ENCODE measurements around the gene COL27A1.

DNA sequence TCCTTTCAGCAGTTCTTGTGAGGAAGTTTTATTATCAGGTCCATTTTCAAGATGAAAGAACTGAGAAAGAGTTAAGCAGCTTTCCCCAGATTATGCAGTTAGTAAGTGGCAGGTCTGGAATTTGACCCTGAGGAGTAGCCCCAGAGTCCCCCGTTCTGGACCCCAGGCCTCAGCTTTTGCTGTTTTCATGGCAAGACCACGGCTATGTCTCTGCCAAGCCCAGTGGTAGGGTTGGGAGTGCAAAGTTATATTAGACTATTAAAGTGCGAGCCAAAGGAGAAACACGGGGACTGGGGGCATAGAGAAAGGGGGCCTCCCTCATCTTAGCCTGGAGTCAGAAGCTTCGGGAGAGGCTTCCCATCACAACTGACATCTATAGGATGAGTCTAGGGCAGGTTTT, 148.2 kb downstream of the COL27A1 start:
- TF ChIP-seq POLR2A (IDR thresholded peaks at IDR 0.05; ENCODE audit: low read depth, low read length) (no peak), TAF1 (IDR thresholded peaks at IDR 0.05; ENCODE audit: borderline replicate concordance, low read depth, low read length) (no peak)

Data from GM12892 (cell line).